B cell (primary cell): ENCODE measurements around the gene MCRIP2. TPM values are rescaled to one million over a fixed set of nuclear protein-coding genes. Genes with fewer than 3 reads are reported as not detected.

Experiments used
- polyA plus RNA-seq: library from polyadenylated mRNA; depleted of rRNA; stranded (reverse); fragments of >200 nt; gene quantifications from 2 replicates; pipeline ENCODE4 v1.2.3, GENCODE V29; 2012
- total RNA-seq, 2 donors: library from RNA; stranded (reverse); fragments of 120-200 nt in 1 of 2; gene quantifications; 1 replicate in 1 of 2; 2 replicates in 1 of 2; pipeline versions ENCODE4 v1.2.3 to v1.2.4, GENCODE V29; 2013 to 2022

MCRIP2 gene
- total and polyA plus RNA-seq, 2 donors (not counting 1 experiment from before 2014, with no cell fraction given) = 29.2 to 46.0 TPM

Other genes with a start within 250 kb of the MCRIP2 start
- 43.3 and 48.7 TPM in 2 replicates for gene NME4, start 244.6 kb upstream of the MCRIP2 start, total RNA-seq
- 61.9 and 77.9 TPM in 2 replicates for gene NME4, start 244.6 kb upstream of the MCRIP2 start, polyA plus RNA-seq
- 9.0 and 11.0 TPM in 2 replicates for gene DECR2, start 239.9 kb upstream of the MCRIP2 start, total RNA-seq
- 16.3 and 19.6 TPM in 2 replicates for gene DECR2, start 239.9 kb upstream of the MCRIP2 start, polyA plus RNA-seq
- 57.2 and 60.6 TPM in 2 replicates for gene RAB11FIP3, start 216.2 kb upstream of the MCRIP2 start, total RNA-seq
- gene RAB11FIP3, start 216.2 kb upstream of the MCRIP2 start, polyA plus RNA-seq = 24.3 and 29.9 TPM in 2 replicates
- gene CAPN15, start 114.1 kb upstream of the MCRIP2 start, total RNA-seq = 67.2 and 68.0 TPM in 2 replicates
- 48.0 and 77.2 TPM in 2 replicates for gene CAPN15, start 114.1 kb upstream of the MCRIP2 start, polyA plus RNA-seq
- not detected in 2 replicates for gene PRR35, start 81.4 kb upstream of the MCRIP2 start, total RNA-seq
- not detected in 2 replicates for gene PRR35, start 81.4 kb upstream of the MCRIP2 start, polyA plus RNA-seq
- 4.2 and 4.5 TPM in 2 replicates for gene NHLRC4, start 74.8 kb upstream of the MCRIP2 start, total RNA-seq
- gene NHLRC4, start 74.8 kb upstream of the MCRIP2 start, polyA plus RNA-seq = 1.3 and 2.2 TPM in 2 replicates
- 68.5 and 79.5 TPM in 2 replicates for gene PIGQ, start 71.9 kb upstream of the MCRIP2 start, total RNA-seq
- 56.7 and 56.9 TPM in 2 replicates for gene PIGQ, start 71.9 kb upstream of the MCRIP2 start, polyA plus RNA-seq
- gene RAB40C, start 51.8 kb upstream of the MCRIP2 start, total RNA-seq = 25.5 and 26.9 TPM in 2 replicates
- gene RAB40C, start 51.8 kb upstream of the MCRIP2 start, polyA plus RNA-seq = 12.7 and 15.0 TPM in 2 replicates
- gene WFIKKN1, start 10.8 kb upstream of the MCRIP2 start, total RNA-seq = 0.84 and 0.90 TPM in 2 replicates
- 0.53 and 0.64 TPM in 2 replicates for gene WFIKKN1, start 10.8 kb upstream of the MCRIP2 start, polyA plus RNA-seq
- 47.2 and 56.6 TPM in 2 replicates for gene METTL26, start 5.5 kb upstream of the MCRIP2 start, total RNA-seq
- gene METTL26, start 5.5 kb upstream of the MCRIP2 start, polyA plus RNA-seq = 77.7 and 140 TPM in 2 replicates
- gene WDR90, start 7.5 kb downstream of the MCRIP2 start, total RNA-seq = 34.7 and 45.0 TPM in 2 replicates
- 23.1 and 25.7 TPM in 2 replicates for gene WDR90, start 7.5 kb downstream of the MCRIP2 start, polyA plus RNA-seq
- gene RHOT2, start 26.3 kb downstream of the MCRIP2 start, total RNA-seq = 207 and 215 TPM in 2 replicates
- 461 and 536 TPM in 2 replicates for gene RHOT2, start 26.3 kb downstream of the MCRIP2 start, polyA plus RNA-seq
- gene RHBDL1, start 33.8 kb downstream of the MCRIP2 start, total RNA-seq = 0.76 and 1.0 TPM in 2 replicates
- gene RHBDL1, start 33.8 kb downstream of the MCRIP2 start, polyA plus RNA-seq = 1.6 and 2.9 TPM in 2 replicates
- 91.2 and 94.3 TPM in 2 replicates for gene STUB1, start 38.6 kb downstream of the MCRIP2 start, total RNA-seq
- 116 and 128 TPM in 2 replicates for gene STUB1, start 38.6 kb downstream of the MCRIP2 start, polyA plus RNA-seq
- gene JMJD8, start 42.5 kb downstream of the MCRIP2 start, total RNA-seq = 41.3 and 46.3 TPM in 2 replicates
- 61.1 and 69.3 TPM in 2 replicates for gene JMJD8, start 42.5 kb downstream of the MCRIP2 start, polyA plus RNA-seq
- gene WDR24, start 48.6 kb downstream of the MCRIP2 start, total RNA-seq = 16.8 and 19.1 TPM in 2 replicates
- gene WDR24, start 48.6 kb downstream of the MCRIP2 start, polyA plus RNA-seq = 16.8 and 17.5 TPM in 2 replicates
- gene FBXL16, start 64.0 kb downstream of the MCRIP2 start, total RNA-seq = 3.5 and 5.8 TPM in 2 replicates
- 1.5 and 2.2 TPM in 2 replicates for gene FBXL16, start 64.0 kb downstream of the MCRIP2 start, polyA plus RNA-seq
- gene METRN, start 73.3 kb downstream of the MCRIP2 start, total RNA-seq = 6.7 and 10.4 TPM in 2 replicates
- 2.6 and 6.9 TPM in 2 replicates for gene METRN, start 73.3 kb downstream of the MCRIP2 start, polyA plus RNA-seq
- gene ANTKMT, start 79.3 kb downstream of the MCRIP2 start, total RNA-seq = 41.0 and 53.6 TPM in 2 replicates
- gene ANTKMT, start 79.3 kb downstream of the MCRIP2 start, polyA plus RNA-seq = 37.9 and 54.1 TPM in 2 replicates
- 11.2 and 11.8 TPM in 2 replicates for gene CCDC78, start 84.6 kb downstream of the MCRIP2 start, total RNA-seq
- gene CCDC78, start 84.6 kb downstream of the MCRIP2 start, polyA plus RNA-seq = 15.9 and 34.2 TPM in 2 replicates
- 32.0 and 32.3 TPM in 2 replicates for gene HAGHL, start 85.3 kb downstream of the MCRIP2 start, total RNA-seq
- gene HAGHL, start 85.3 kb downstream of the MCRIP2 start, polyA plus RNA-seq = 40.4 and 87.1 TPM in 2 replicates
- 59.4 and 67.6 TPM in 2 replicates for gene CIAO3, start 99.2 kb downstream of the MCRIP2 start, total RNA-seq
- gene CIAO3, start 99.2 kb downstream of the MCRIP2 start, polyA plus RNA-seq = 45.4 and 68.4 TPM in 2 replicates
- not detected in 2 replicates for gene MSLN, start 118.9 kb downstream of the MCRIP2 start, total RNA-seq
- gene MSLN, start 118.9 kb downstream of the MCRIP2 start, polyA plus RNA-seq = not detected in 2 replicates
- gene RPUSD1, start 146.6 kb downstream of the MCRIP2 start, total RNA-seq = 34.7 and 38.5 TPM in 2 replicates
- 28.6 and 46.1 TPM in 2 replicates for gene RPUSD1, start 146.6 kb downstream of the MCRIP2 start, polyA plus RNA-seq
- gene CHTF18, start 146.8 kb downstream of the MCRIP2 start, total RNA-seq = 76.1 and 77.9 TPM in 2 replicates
- gene CHTF18, start 146.8 kb downstream of the MCRIP2 start, polyA plus RNA-seq = 72.3 and 112 TPM in 2 replicates
- gene GNG13, start 158.9 kb downstream of the MCRIP2 start, total RNA-seq = not detected in 2 replicates
- not detected in 2 replicates for gene GNG13, start 158.9 kb downstream of the MCRIP2 start, polyA plus RNA-seq